Stimulated activated naive B cell treated with anti-CD40 and anti-IgM and Interleukin-4, amounts not matched to agents 10 μg/mL and 1 μg/mL and 100 μg/mL, for 72 hours (primary cell): ENCODE results near the gene SMARCB1.
A peak's percentile ranks its signal among the peaks of the same experiment; 100 is the strongest.

Experiments used
- ATAC-seq, 2 donors: fragments of 150-1000 bp; cut with Tn5 transposase; replicated peaks; 2 replicates each; pipeline ENCODE4 v1.10.0; 2021; ENCODE audit warnings: moderate library complexity in 1 of 2
- DNase-seq: peaks from one replicate; pipeline ENCODE4 v3.0.0; 2021
- H3K27ac Mint-ChIP-seq: one replicate; pipeline ENCODE4 v1.8.0; 2022; ENCODE audit warnings: mild to moderate bottlenecking, mixed read lengths
- H3K27me3 Mint-ChIP-seq, 2 donors: one replicate each; pipeline ENCODE4 v1.8.0; 2022; ENCODE audit warnings: mixed read lengths in 2 of 2
- H3K36me3 Mint-ChIP-seq, 2 donors: one replicate each; pipeline ENCODE4 v1.8.0; 2022; ENCODE audit warnings: mixed read lengths in 2 of 2, mild to moderate bottlenecking in 1 of 2
- H3K4me1 Mint-ChIP-seq, 2 donors: one replicate each; pipeline ENCODE4 v1.8.0; 2022; ENCODE audit warnings: mixed read lengths in 2 of 2, mild to moderate bottlenecking in 1 of 2
- H3K4me3 Mint-ChIP-seq, 2 donors: one replicate each; pipeline ENCODE4 v1.8.0; 2022; ENCODE audit warnings: mild to moderate bottlenecking in 2 of 2, mixed read lengths in 2 of 2, moderate library complexity in 1 of 2
- H3K9me3 Mint-ChIP-seq, 2 donors: one replicate each; pipeline ENCODE4 v1.8.0; 2022; ENCODE audit warnings: mixed read lengths in 2 of 2, mild to moderate bottlenecking in 1 of 2

SMARCB1 gene

GRCh38 chr22:23780146-23780748 lies 6.5 kb upstream of the SMARCB1 start:
- Mint-ChIP-seq H3K9me3 (no peaks in the 10 kb centered on the region), H3K4me1 (peaks cover 8 to 13% of the 10 kb centered on the region in 2 donors), H3K36me3 (peaks cover 2 to 3% of the 10 kb centered on the region in 2 donors), H3K27ac (no peak overlapping the region), H3K27me3 (no peaks in the 10 kb centered on the region), H3K4me3 (no peak overlapping the region)
- DNase-seq (no peak), ATAC-seq (no peak)

- Mint-ChIP-seq H3K27ac (no peak overlapping the region), H3K4me3 (no peak overlapping the region), H3K27me3 (no peaks in the 10 kb centered on the region), H3K36me3 (peaks cover 2 to 3% of the 10 kb centered on the region in 2 donors), H3K9me3 (no peaks in the 10 kb centered on the region), H3K4me1 (peaks cover 6 to 8% of the 10 kb centered on the region in 2 donors)
- ATAC-seq (no peak), DNase-seq (no peak)
These were observed 5.7 kb upstream of the SMARCB1 start for GRCh38 chr22:23781065-23781464.

- no peak overlapping the region for H3K27ac Mint-ChIP-seq
- no peaks in the 10 kb centered on the region for H3K27me3 Mint-ChIP-seq
These were observed 5.1 kb upstream of the SMARCB1 start for GRCh38 chr22:23781511-23782183.

GRCh38 chr22:23782252-23782651 lies 4.5 kb upstream of the SMARCB1 start:
- peaks cover 2 to 3% of the 10 kb centered on the region in 2 donors for H3K36me3 Mint-ChIP-seq
- H3K9me3 Mint-ChIP-seq, result no peaks in the 10 kb centered on the region
- H3K4me1 Mint-ChIP-seq, result peaks cover 9 to 16% of the 10 kb centered on the region in 2 donors
- no peak for ATAC-seq
- H3K27ac Mint-ChIP-seq, result no peak overlapping the region
- no peaks in the 10 kb centered on the region for H3K27me3 Mint-ChIP-seq
- H3K4me3 Mint-ChIP-seq, result no peak overlapping the region
- DNase-seq, result no peak

More at GRCh38 chr22:23781511-23782183, 5.1 kb upstream of the SMARCB1 start:
- Mint-ChIP-seq H3K9me3 (no peaks in the 10 kb centered on the region), H3K4me3 (no peak overlapping the region), H3K4me1 (peaks cover 8 to 14% of the 10 kb centered on the region in 2 donors), H3K36me3 (peaks cover 2 to 3% of the 10 kb centered on the region in 2 donors)
- ATAC-seq (no peak), DNase-seq (no peak)

GRCh38 chr22:23782703-23783102 lies 4.1 kb upstream of the SMARCB1 start:
- Mint-ChIP-seq H3K27me3 (no peaks in the 10 kb centered on the region), H3K36me3 (peaks cover 2 to 3% of the 10 kb centered on the region in 2 donors), H3K27ac (no peak overlapping the region), H3K4me1 (peaks cover 9 to 16% of the 10 kb centered on the region in 2 donors), H3K4me3 (no peak overlapping the region), H3K9me3 (no peaks in the 10 kb centered on the region)
- DNase-seq (no peak), ATAC-seq (no peak)

- ATAC-seq (no peak), DNase-seq (no peak)
- H3K27ac Mint-ChIP-seq, result no peak overlapping the region
- H3K9me3 Mint-ChIP-seq, result no peaks in the 10 kb centered on the region
- H3K4me1 Mint-ChIP-seq, result peaks cover 7 to 23% of the 10 kb centered on the region in 2 donors
- H3K27me3 Mint-ChIP-seq, result no peaks in the 10 kb centered on the region
- H3K4me3 Mint-ChIP-seq, result no peak overlapping the region
- peaks cover 2 to 4% of the 10 kb centered on the region in 2 donors for H3K36me3 Mint-ChIP-seq
These were observed 3.3 kb upstream of the SMARCB1 start for GRCh38 chr22:23783265-23784150.

GRCh38 chr22:23784215-23784732 lies 2.5 kb upstream of the SMARCB1 start:
- DNase-seq, result no peak
- Mint-ChIP-seq H3K4me3 (no peak overlapping the region), H3K27me3 (no peaks in the 10 kb centered on the region), H3K36me3 (peaks cover 2 to 6% of the 10 kb centered on the region in 2 donors), H3K9me3 (no peaks in the 10 kb centered on the region), H3K27ac (peak overlapping the region; percentile 77), H3K4me1 (peaks cover 9 to 26% of the 10 kb centered on the region in 2 donors)
- ATAC-seq, result no peak

- DNase-seq (no peak), ATAC-seq (no peak)
- Mint-ChIP-seq H3K27me3 (no peaks in the 10 kb centered on the region), H3K27ac (peak overlapping the region; percentile 96), H3K4me1 (peaks cover 16 to 35% of the 10 kb centered on the region in 2 donors), H3K36me3 (peaks cover 4 to 11% of the 10 kb centered on the region in 2 donors), H3K4me3 (peak overlapping the region; percentile 83 to 89), H3K9me3 (no peaks in the 10 kb centered on the region)
These were observed 480 bp upstream of the SMARCB1 start for GRCh38 chr22:23786261-23786710.

GRCh38 chr22:23787600-23787896 lies 782 bp downstream of the SMARCB1 start:
- ATAC-seq (no peak), DNase-seq (no peak)
- Mint-ChIP-seq H3K27ac (peak overlapping the region; percentile 96), H3K4me1 (peaks cover 18 to 43% of the 10 kb centered on the region in 2 donors), H3K36me3 (peaks cover 8 to 17% of the 10 kb centered on the region in 2 donors), H3K9me3 (no peaks in the 10 kb centered on the region), H3K4me3 (peak overlapping the region; percentile 83 to 89), H3K27me3 (no peaks in the 10 kb centered on the region)

- Mint-ChIP-seq H3K27me3 (no peaks in the 10 kb centered on the region), H3K36me3 (peaks cover 12 to 20% of the 10 kb centered on the region in 2 donors), H3K27ac (no peak overlapping the region), H3K4me1 (peaks cover 18 to 47% of the 10 kb centered on the region in 2 donors), H3K4me3 (peak overlapping the region; percentile 83 to 89), H3K9me3 (no peaks in the 10 kb centered on the region)
- DNase-seq (no peak), ATAC-seq (no peak)
These were observed 1.1 kb downstream of the SMARCB1 start for GRCh38 chr22:23787910-23788309.

- Mint-ChIP-seq H3K9me3 (no peaks in the 10 kb centered on the region), H3K27ac (peak overlapping the region; percentile 67), H3K27me3 (no peaks in the 10 kb centered on the region), H3K36me3 (peaks cover 19 to 26% of the 10 kb centered on the region in 2 donors), H3K4me1 (peaks cover 23 to 51% of the 10 kb centered on the region in 2 donors), H3K4me3 (no peak overlapping the region)
- ATAC-seq, result no peak
- no peak for DNase-seq
These were observed 2.4 kb downstream of the SMARCB1 start for GRCh38 chr22:23789121-23789520.

- Mint-ChIP-seq H3K4me3 (no peak overlapping the region), H3K27me3 (no peaks in the 10 kb centered on the region), H3K4me1 (peaks cover 20 to 46% of the 10 kb centered on the region in 2 donors), H3K9me3 (no peaks in the 10 kb centered on the region), H3K27ac (peak overlapping the region; percentile 42), H3K36me3 (peaks cover 19 to 30% of the 10 kb centered on the region in 2 donors)
- ATAC-seq, result no peak
- no peak for DNase-seq
These were observed 2.9 kb downstream of the SMARCB1 start for GRCh38 chr22:23789638-23790037.

- DNase-seq, result no peak
- no peak overlapping the region for H3K4me3 Mint-ChIP-seq
- no peak for ATAC-seq
- H3K27me3 Mint-ChIP-seq, result no peaks in the 10 kb centered on the region
- H3K36me3 Mint-ChIP-seq, result peaks cover 21 to 38% of the 10 kb centered on the region in 2 donors
- no peaks in the 10 kb centered on the region for H3K9me3 Mint-ChIP-seq
- peaks cover 20 to 44% of the 10 kb centered on the region in 2 donors for H3K4me1 Mint-ChIP-seq
- H3K27ac Mint-ChIP-seq, result no peak overlapping the region
These were observed 4.3 kb downstream of the SMARCB1 start for GRCh38 chr22:23790819-23791737.
